H9 (cell line): Measurements from ENCODE around the gene AEN. TPM values are rescaled to one million over a fixed set of nuclear protein-coding genes. Genes with fewer than 3 reads are reported as not detected.
A peak's percentile ranks its signal among the peaks of the same experiment; 100 is the strongest.

Source experiments
- DNase-seq: peaks from one replicate; pipeline ENCODE4 v3.0.0-alpha.2; 2017
- H2AFZ ChIP-seq: one replicate; pipeline ENCODE4 v1.6.1; 2013; ENCODE audit warnings: mild to moderate bottlenecking, low read length, control low read depth, moderate library complexity
- H2AK5ac ChIP-seq: 2 replicates; pipeline ENCODE4 v1.6.1; 2013; ENCODE audit warnings: low read length, control low read depth, mixed read lengths; ENCODE audit not compliant: insufficient read length
- H2BK120ac ChIP-seq: one replicate; pipeline ENCODE4 v1.6.1; 2013; ENCODE audit warnings: low read depth, mild to moderate bottlenecking, low read length, control low read depth, inconsistent platforms; ENCODE audit not compliant: poor library complexity, severe bottlenecking
- H2BK12ac ChIP-seq: 2 replicates; pipeline ENCODE4 v1.6.1; 2013; ENCODE audit warnings: low read length, control low read depth, mixed read lengths, low read depth; ENCODE audit not compliant: insufficient read length
- H2BK15ac ChIP-seq: 2 replicates; pipeline ENCODE4 v1.6.1; 2013; ENCODE audit warnings: low read depth, low read length, control low read depth
- H2BK20ac ChIP-seq: one replicate; pipeline ENCODE4 v1.6.1; 2013; ENCODE audit warnings: low read depth, mild to moderate bottlenecking, low read length, control low read depth, inconsistent platforms; ENCODE audit not compliant: poor library complexity, severe bottlenecking
- H2BK5ac ChIP-seq: 2 replicates; pipeline ENCODE4 v1.6.1; 2013; ENCODE audit warnings: low read length, control low read depth, mixed read lengths; ENCODE audit not compliant: insufficient read length
- H3K14ac ChIP-seq: 2 replicates; pipeline ENCODE4 v1.6.1; 2013; ENCODE audit warnings: low read length, control low read depth; ENCODE audit not compliant: insufficient read depth
- H3K18ac ChIP-seq: 2 replicates; pipeline ENCODE4 v1.6.1; 2013; ENCODE audit warnings: low read depth, mild to moderate bottlenecking, mixed read lengths, low read length, control low read depth; ENCODE audit not compliant: insufficient read length
- H3K23ac ChIP-seq: 2 replicates; pipeline ENCODE4 v1.6.1; 2013; ENCODE audit warnings: low read length, control low read depth, mixed read lengths, low read depth; ENCODE audit not compliant: insufficient read length
- H3K23me2 ChIP-seq: 2 replicates; pipeline ENCODE4 v1.6.1; 2013; ENCODE audit warnings: low read depth, mild to moderate bottlenecking, mixed read lengths, low read length, control low read depth; ENCODE audit not compliant: insufficient read length, poor library complexity, severe bottlenecking
- H3K27ac ChIP-seq: 2 replicates; pipeline ENCODE4 v1.5.1; 2013; ENCODE audit warnings: low read length, control low read depth, mixed read lengths, low read depth; ENCODE audit not compliant: insufficient read length
- H3K27me3 ChIP-seq: 2 replicates; pipeline ENCODE4 v1.6.1; 2013; ENCODE audit warnings: low read length, control low read depth, inconsistent platforms; ENCODE audit not compliant: insufficient read depth
- H3K4ac ChIP-seq: 2 replicates; pipeline ENCODE4 v1.6.1; 2013; ENCODE audit warnings: low read depth, mild to moderate bottlenecking, control low read depth, inconsistent platforms, low read length, moderate library complexity
- H3K4me1 ChIP-seq: 2 replicates; pipeline ENCODE4 v1.6.1; 2013; ENCODE audit warnings: low read length, control low read depth, inconsistent platforms; ENCODE audit not compliant: insufficient read depth
- H3K4me2 ChIP-seq: 2 replicates; pipeline ENCODE4 v1.6.1; 2013; ENCODE audit warnings: low read length, control low read depth, mixed read lengths; ENCODE audit not compliant: insufficient read length, insufficient read depth
- H3K56ac ChIP-seq: 2 replicates; pipeline ENCODE4 v1.6.1; 2013; ENCODE audit warnings: low read depth, mild to moderate bottlenecking, mixed read lengths, low read length, control low read depth; ENCODE audit not compliant: insufficient read length
- H3K79me1 ChIP-seq: 2 replicates; pipeline ENCODE4 v1.6.1; 2013; ENCODE audit warnings: low read depth, mild to moderate bottlenecking, moderate library complexity, low read length, control low read depth, inconsistent platforms; ENCODE audit not compliant: insufficient read depth, poor library complexity, severe bottlenecking
- H3K79me2 ChIP-seq: 2 replicates; pipeline ENCODE4 v1.6.1; 2013; ENCODE audit warnings: low read length, control low read depth, inconsistent platforms; ENCODE audit not compliant: insufficient read depth
- H3K9ac ChIP-seq: 2 replicates; pipeline ENCODE4 v1.6.1; 2013; ENCODE audit warnings: low read length, control low read depth, mixed read lengths; ENCODE audit not compliant: insufficient read length; ENCODE audit errors: extremely low read depth
- H3K9me3 ChIP-seq: one replicate; pipeline ENCODE4 v1.6.1; 2013; ENCODE audit warnings: low read depth, low read length, inconsistent platforms; ENCODE audit not compliant: control insufficient read depth
- H3T11ph ChIP-seq: one replicate; pipeline ENCODE4 v1.6.1; 2013; ENCODE audit warnings: mild to moderate bottlenecking, low read length, control low read depth, inconsistent platforms
- H4K20me1 ChIP-seq: one replicate; pipeline ENCODE4 v1.6.1; 2013; ENCODE audit not compliant: control insufficient read depth, insufficient read length, insufficient read depth
- H4K5ac ChIP-seq: 2 replicates; pipeline ENCODE4 v1.6.1; 2013; ENCODE audit warnings: low read depth, mild to moderate bottlenecking, mixed read lengths, low read length, control low read depth; ENCODE audit not compliant: insufficient read length
- H4K8ac ChIP-seq: replicated peaks from 2 replicates; pipeline ENCODE4 v1.6.1; 2013; ENCODE audit warnings: low read length, control low read depth, mixed read lengths, low read depth; ENCODE audit not compliant: insufficient read length
- H4K91ac ChIP-seq: 2 replicates; pipeline ENCODE4 v1.6.1; 2013; ENCODE audit warnings: low read depth, mild to moderate bottlenecking, moderate library complexity, mixed read lengths, low read length, control low read depth; ENCODE audit not compliant: insufficient read length
- H3K27ac Mint-ChIP-seq, 3 experiments: 2 replicates in 2 of 3; 3 replicates in 1 of 3; pipeline ENCODE4 v1.8.0; 2020 to 2021; ENCODE audit warnings: mixed read lengths in 3 of 3, mild to moderate bottlenecking in 1 of 3, moderate library complexity in 1 of 3
- H3K27me3 Mint-ChIP-seq: 2 replicates; pipeline ENCODE4 v1.8.0; 2021; ENCODE audit warnings: low read depth, mild to moderate bottlenecking, moderate library complexity, mixed read lengths
- H3K36me3 Mint-ChIP-seq, 3 experiments: 2 replicates in 2 of 3; 3 replicates in 1 of 3; pipeline ENCODE4 v1.8.0; 2020 to 2021; ENCODE audit warnings: low read depth in 3 of 3, mixed read lengths in 3 of 3; ENCODE audit not compliant: insufficient read depth in 1 of 3
- H3K4me1 Mint-ChIP-seq, 2 experiments: 2 replicates each; pipeline ENCODE4 v1.8.0; 2020; ENCODE audit warnings: mixed read lengths in 2 of 2
- H3K4me3 Mint-ChIP-seq, 2 experiments: 2 replicates in 1 of 2; 3 replicates in 1 of 2; pipeline ENCODE4 v1.8.0; 2020 to 2021; ENCODE audit warnings: mild to moderate bottlenecking in 2 of 2, mixed read lengths in 2 of 2, moderate library complexity in 1 of 2
- H3K9me3 Mint-ChIP-seq, 2 experiments: 2 replicates in 1 of 2; 3 replicates in 1 of 2; pipeline ENCODE4 v1.8.0; 2020; ENCODE audit warnings: mild to moderate bottlenecking in 2 of 2, mixed read lengths in 2 of 2, moderate library complexity in 1 of 2
- CTCF ChIP-seq: fragments of 200-600 bp; sonication (generic); conservative IDR thresholded peaks from 3 replicates; pipeline ENCODE4 v1.8.0; 2021; ENCODE audit warnings: antibody characterized with exemption, mild to moderate bottlenecking
- WGBS: extraction: QIAGEN DNeasy Blood & Tissue Kit; methylation state at CpG from one replicate; pipeline ENCODE4 v1.1.7; 2013; ENCODE audit warnings: missing lambda C conversion rate, low lambda C conversion rate, mixed read lengths; ENCODE audit not compliant: insufficient read length; ENCODE audit errors: extremely low coverage; 5-methylcytosine and 5-hydroxymethylcytosine counted together
- total RNA-seq: library from RNA; stranded (reverse); gene quantifications from 2 replicates; pipeline ENCODE4 v1.2.1, GENCODE V29; 2021

Gene AEN
- total RNA-seq, 1 experiment from 2014 or later, result 132 TPM

- no peak overlapping the region for H3K4ac ChIP-seq
- no peak overlapping the region for H2BK15ac ChIP-seq
- no peak overlapping the region for H3K56ac ChIP-seq
- H3K18ac ChIP-seq, result peak overlapping the region; percentile 77
- H2BK20ac ChIP-seq, result no peak overlapping the region
- H4K8ac ChIP-seq, result no peak overlapping the region
- peak overlapping the region; percentile 66 for H2AFZ ChIP-seq
- no peak overlapping the region for H3T11ph ChIP-seq
- no peak overlapping the region for H4K5ac ChIP-seq
- no CpG with 5 or more reads among the region's 11 CpGs for WGBS
- H4K91ac ChIP-seq, result no peak overlapping the region
- H3K79me1 ChIP-seq, result no peaks in the 10 kb centered on the region
- H3K9me3 ChIP-seq, result no peaks in the 10 kb centered on the region
- H3K4me1 ChIP-seq, result peaks cover 13% of the 10 kb centered on the region; the same call in 1 of the 2 replicates
- H3K23ac ChIP-seq, result no peak overlapping the region
- H3K27ac Mint-ChIP-seq, result peak overlapping the region in 2 of 3 experiments; percentile 74 to 95; a peak in 5 of 7 replicates
- peaks cover 40% of the 10 kb centered on the region for H3K27me3 Mint-ChIP-seq
- 0 out of 5 replicates have a peak overlapping the region, but pooled peaks of 1 of the 2 experiments have one; percentile 45 for H3K4me3 Mint-ChIP-seq
- peak overlapping the region; percentile 78; the same call in 1 of the 2 replicates for H3K14ac ChIP-seq
- no peaks in the 10 kb centered on the region; the same call in 1 of the 2 replicates for H3K27me3 ChIP-seq
- H2BK12ac ChIP-seq, result no peak overlapping the region
- DNase-seq, result peak; percentile 34
- H3K9me3 Mint-ChIP-seq, result no peaks in the 10 kb centered on the region; a peak in 2 of 5 replicates
- H3K27ac ChIP-seq, result no peak overlapping the region
- H3K23me2 ChIP-seq, result no peaks in the 10 kb centered on the region
- H3K36me3 Mint-ChIP-seq, result no peaks in the 10 kb centered on the region
- H3K9ac ChIP-seq, result no peak overlapping the region
- no peak overlapping the region for H3K4me2 ChIP-seq
- no peaks in the 10 kb centered on the region for H4K20me1 ChIP-seq
- H3K79me2 ChIP-seq, result no peaks in the 10 kb centered on the region
- no peak overlapping the region for H2BK120ac ChIP-seq
- H3K4me1 Mint-ChIP-seq, result peaks cover 60 to 79% of the 10 kb centered on the region in 2 experiments
- TF ChIP-seq CTCF, result no peak
- H2AK5ac ChIP-seq, result no peak overlapping the region
- no peak overlapping the region for H2BK5ac ChIP-seq
These were observed 5.6 kb upstream of the AEN start for GRCh38 chr15:88615303-88616107.
